HG03060 (cell line): Measurements from ENCODE around the gene PCNX4.
"Not testable (repeated sequence)": the region's sequence is repeated elsewhere in the genome, so short reads cannot be mapped to it uniquely, and the experiment has no call there.

Experiments
- ATAC-seq: cut with Tn5 transposase; IDR thresholded peaks from one replicate; pipeline ENCODE4 v1.9.1; 2021; ENCODE audit warnings: low read depth, moderate number of reproducible peaks; ENCODE audit not compliant: unreplicated experiment

Gene PCNX4

GRCh38 chr14:60091550-60092525 is at the start of gene PCNX4:
TSS of gene PCNX4 (plus strand) at chr14:60091923. CDS start at chr14:60107639, 15,716 bp downstream.
- ATAC-seq, result peak; percentile 88

GRCh38 chr14:60047976-60048375 is 43.7 kb upstream of the PCNX4 start:
- not testable (repeated sequence) for ATAC-seq

DNA sequence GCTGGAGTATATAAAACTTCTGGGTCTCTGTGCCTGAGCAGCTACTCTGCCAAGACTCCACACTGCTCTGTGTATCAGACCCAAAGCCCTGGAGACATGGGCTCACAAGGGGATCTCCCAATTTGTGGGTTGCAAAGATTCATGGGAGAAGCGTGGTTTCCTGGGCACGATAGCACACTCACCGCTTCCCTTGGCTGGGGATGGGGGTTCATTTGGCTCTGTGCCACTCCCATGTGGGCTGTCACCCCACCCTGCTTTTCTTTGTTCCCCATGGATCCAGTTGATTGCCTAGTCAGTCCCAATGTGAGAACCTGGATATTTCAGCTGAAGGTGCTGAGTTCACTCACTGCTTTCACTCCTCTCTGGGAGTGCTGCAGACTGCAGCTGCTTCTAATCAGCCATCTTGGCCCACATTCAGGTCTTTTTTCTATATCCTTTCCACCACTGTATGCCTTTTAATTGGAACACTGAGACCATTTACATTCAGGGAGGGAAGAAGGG is 40.0 kb upstream of the PCNX4 start:
- no peak for ATAC-seq

DNA sequence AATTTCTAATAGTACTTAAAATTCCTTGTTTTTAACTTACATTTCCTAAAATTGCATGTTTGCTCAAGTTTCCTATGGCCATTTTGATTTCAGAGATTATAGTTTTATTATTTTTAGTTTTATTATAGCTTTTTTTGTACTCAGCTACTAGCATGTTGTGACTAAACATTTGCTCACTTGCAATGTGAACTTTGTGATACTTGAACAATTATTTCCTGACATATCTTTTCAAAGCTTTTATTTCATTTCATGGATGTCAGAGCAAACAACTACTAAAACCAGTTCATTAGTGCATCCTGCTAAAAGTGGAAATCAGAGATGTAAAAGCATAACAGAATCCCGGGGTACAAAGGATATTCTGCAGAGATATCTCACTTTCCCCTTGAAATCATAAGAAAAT is 33.6 kb upstream of the PCNX4 start:
- ATAC-seq, result no peak

DNA sequence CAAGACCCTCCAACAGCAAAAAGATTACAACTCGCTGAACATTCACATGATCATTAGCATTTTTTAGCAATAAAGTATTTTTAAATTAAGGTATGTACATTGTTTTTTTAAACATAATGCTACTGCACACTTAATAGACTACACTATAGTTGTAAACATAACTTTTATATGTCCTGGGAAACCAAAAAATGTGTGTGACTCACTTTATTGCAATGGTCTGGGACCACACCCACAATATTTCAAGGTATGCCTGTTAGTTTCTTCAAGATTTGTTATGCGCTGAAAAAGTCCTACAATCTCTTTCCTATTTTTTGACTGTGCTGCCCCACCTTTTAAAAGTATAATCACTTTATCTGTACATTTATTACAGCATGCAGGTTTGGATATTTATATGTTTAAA is 30.4 kb upstream of the PCNX4 start:
- no peak for ATAC-seq

- ATAC-seq, result peak; percentile 52
These were observed 27.1 kb upstream of the PCNX4 start for GRCh38 chr14:60064491-60065072.

- ATAC-seq, result no peak
These were observed 23.8 kb upstream of the PCNX4 start for GRCh38 chr14:60067882-60068281.

DNA sequence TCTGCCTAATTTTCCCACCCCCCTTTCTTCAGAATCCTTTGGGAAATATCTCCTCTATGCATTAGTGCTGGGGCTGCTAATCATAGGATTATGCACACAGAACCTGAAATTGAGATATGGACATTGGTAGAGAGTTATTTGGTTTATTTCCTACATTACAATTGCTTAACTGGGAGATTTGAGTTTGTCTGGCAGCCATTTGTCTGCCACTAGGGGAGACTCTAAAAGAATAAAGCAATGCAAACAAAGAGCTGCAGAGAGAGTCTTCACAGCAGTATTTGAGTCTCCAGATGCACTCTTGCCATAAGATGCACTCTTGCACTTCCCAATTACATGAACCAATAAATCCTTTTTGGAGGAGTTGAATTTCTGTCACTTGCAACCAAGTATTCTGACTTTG is 12.0 kb upstream of the PCNX4 start:
- ATAC-seq, result no peak

DNA sequence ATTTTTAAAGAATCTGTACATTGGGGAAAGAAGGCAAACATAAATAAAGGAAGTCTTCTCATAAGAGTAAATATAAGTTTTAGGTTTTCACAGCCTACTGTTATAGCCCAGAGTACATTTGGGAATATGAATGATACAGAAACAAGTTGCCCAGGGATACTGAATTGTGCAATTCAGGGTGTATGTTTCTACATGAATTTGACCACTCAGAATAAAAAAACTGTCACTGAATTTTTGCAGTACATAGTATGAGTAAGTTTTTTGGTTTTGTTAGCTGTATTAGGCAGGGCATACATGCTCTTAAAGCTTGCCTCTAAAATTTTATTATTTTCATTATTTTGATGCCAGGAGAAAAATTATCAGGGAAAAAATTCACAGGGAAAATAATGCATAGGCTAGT is 6.6 kb upstream of the PCNX4 start:
- ATAC-seq, result no peak

- no peak for ATAC-seq
These were observed 6.0 kb upstream of the PCNX4 start for GRCh38 chr14:60085693-60086092.

DNA sequence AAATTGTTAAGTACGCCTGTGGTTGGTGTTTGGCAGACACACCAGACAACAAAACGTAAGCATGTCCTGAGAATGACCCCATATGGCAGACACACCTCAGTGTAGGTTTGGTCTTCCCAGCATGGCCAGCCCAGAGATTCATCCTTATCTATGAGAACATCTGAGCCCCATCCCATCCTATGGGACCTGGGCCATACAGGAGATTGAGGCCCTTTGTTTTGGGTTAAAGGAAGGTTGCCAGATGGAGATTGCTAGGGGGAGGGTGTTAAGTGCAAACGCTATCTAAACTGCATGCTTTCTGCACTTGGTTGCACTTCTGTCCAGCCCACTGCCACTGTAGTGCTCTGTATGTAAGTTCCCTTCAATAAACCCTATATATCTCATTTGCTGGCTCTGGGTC is 4.1 kb upstream of the PCNX4 start:
- no peak for ATAC-seq

DNA sequence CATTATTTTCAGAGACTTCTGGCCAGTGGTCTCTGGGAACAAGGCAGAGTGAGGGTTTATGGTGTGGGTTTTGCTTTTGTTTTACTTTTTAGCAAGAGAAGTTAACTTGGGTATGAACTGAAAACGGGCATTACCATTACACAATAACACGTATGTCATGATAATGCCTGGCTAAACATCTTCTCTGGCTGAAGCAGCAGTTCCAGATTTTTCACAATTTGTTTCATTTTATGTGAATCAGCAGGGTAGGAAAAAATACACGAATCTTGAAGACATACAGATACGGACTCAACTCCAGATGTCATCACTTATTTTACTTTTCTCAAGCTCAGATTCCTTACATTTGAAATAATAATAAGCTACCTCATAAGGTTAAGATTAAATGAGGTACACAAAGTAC is 2.5 kb upstream of the PCNX4 start:
- no peak for ATAC-seq

- no peak for ATAC-seq
These were observed 731 bp upstream of the PCNX4 start for GRCh38 chr14:60090864-60091519.

DNA sequence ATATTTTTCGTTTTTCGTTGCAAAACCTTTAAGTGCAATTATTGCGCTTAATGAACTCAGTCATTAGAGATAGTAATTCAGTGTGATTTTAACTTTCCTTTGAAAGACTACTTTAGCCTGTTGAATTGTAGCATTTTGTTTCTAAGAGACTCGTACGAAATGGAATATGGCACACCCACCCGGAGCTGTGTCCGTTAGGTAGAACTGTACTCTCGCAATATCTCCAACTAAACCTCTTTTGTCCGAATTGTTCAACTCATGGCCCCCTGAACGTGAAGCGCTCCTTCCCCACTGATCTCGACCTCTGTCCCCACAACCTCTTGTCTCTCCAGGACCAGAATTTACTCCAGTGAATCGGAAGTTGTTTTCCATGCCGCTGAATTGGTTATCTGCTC is 800 bp downstream of the PCNX4 start:
- ATAC-seq, result no peak

DNA sequence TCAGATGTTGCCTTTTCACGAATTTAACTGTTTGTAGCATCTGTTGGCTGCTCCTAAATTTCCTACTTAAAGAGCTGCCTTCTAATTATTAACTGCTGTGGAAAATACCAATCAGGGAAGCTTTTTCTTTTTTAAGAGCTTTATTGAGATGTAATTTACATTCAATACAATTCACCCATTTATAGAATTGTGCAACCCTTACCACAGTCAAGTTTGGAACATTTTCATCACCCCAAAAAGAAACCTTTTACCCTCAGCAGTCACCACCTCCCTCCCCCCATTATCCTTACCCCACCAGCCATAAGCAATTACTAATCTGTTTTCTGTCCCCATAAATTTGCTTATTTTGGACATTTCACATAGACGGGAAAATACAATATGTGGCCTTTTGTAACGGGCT is 1.4 kb downstream of the PCNX4 start:
- no peak for ATAC-seq

- ATAC-seq, result no peak
These were observed 1.9 kb downstream of the PCNX4 start for GRCh38 chr14:60093606-60094005.

- no peak for ATAC-seq
These were observed 2.7 kb downstream of the PCNX4 start for GRCh38 chr14:60094306-60094897.

DNA sequence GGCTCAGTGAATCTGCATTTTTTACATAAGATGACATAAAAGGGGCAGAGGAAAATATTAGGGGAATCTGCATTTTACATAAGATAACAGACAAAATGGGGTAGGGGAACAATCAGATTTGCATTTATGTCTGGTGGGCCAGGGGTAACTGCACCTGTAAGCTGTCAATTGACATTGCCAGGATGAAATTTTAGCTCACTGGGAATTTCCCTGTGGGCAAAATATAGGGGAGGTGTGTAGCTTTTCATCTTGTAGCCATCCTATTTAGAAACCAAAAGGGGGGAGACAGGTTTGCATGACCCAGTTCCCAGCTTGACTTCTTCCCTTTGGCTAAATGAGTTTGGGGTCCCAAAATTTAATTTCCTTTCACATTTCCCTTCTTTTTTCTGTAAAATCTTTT is 3.5 kb downstream of the PCNX4 start:
- ATAC-seq, result no peak

DNA sequence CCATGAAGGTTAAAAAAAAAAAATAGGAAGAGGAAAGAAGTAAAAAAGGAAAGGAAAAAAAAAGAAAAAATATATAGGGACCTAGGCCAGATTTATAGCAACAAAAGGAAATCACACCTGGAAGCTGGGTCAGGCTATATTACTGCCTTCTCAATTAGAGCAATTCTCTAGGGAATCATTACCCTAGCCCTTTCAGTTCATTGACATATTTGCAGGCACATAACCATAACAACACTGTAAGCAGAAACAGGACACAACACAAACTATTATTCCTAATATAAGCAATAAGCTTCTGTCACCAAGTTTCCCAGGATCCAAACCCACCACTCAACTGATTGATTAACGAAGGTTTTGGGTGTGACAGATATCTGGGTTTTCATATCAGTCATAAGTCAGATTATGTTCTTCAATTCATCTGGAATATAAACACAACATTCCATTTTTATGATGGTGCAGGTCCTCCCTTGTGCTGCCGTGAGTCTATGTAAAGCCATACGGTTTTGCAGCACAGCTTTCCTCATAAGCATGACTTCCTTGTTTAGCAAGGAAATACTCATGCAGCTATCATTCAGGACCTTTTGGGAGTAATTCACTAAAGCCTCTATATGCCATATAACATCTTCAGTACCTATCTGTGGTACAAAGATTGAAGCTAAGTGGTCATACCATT is 4.2 kb downstream of the PCNX4 start:
- ATAC-seq, result no peak

DNA sequence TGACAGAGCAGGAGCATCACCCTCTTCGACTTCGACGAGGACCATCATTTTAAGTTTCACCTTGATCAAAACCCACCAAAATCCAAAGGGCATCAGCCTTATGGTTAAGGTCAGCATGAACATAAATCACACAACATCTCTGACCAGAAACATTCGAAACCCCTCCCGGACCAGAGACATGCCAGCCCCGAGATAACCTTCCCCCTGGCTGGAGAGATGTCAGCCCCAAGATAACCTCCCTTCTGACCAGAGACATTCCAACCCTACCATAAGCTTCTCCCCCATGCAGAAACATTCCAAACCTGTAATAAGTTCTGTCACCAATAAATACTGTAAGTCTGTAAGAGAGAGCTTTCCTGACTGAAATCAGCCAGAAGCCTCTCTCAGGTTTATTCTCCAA is 6.3 kb downstream of the PCNX4 start:
- ATAC-seq, result no peak
